NOMO-1 treated with dmso at 0.1 percent for 144 hours (cell line): Measurements from ENCODE around the gene HSD11B1L.

Experiments
- DNase-seq: peaks from one replicate; lab custom pipeline; 2025; ENCODE audit not compliant: unreplicated experiment; lab: John Stamatoyannopoulos, UW

HSD11B1L gene

GRCh38 chr19:5666921-5667610 lies 13.8 kb upstream of the HSD11B1L start:
- no peak for DNase-seq

GRCh38 chr19:5667751-5668271 lies 13.0 kb upstream of the HSD11B1L start:
- DNase-seq = no peak

GRCh38 chr19:5669212-5669611 lies 11.6 kb upstream of the HSD11B1L start:
- DNase-seq = no peak

- DNase-seq = no peak
Measured at GRCh38 chr19:5671600-5671999, 9.2 kb upstream of the HSD11B1L start.

GRCh38 chr19:5672708-5673459 lies 7.9 kb upstream of the HSD11B1L start:
- DNase-seq = no peak

- no peak for DNase-seq
Measured at GRCh38 chr19:5673752-5674151, 7.1 kb upstream of the HSD11B1L start.

- DNase-seq = no peak
Measured at GRCh38 chr19:5674714-5675113, 6.1 kb upstream of the HSD11B1L start.

- DNase-seq = no peak
Measured at GRCh38 chr19:5676105-5676771, 4.6 kb upstream of the HSD11B1L start.

GRCh38 chr19:5676772-5677105 lies 4.1 kb upstream of the HSD11B1L start:
- DNase-seq = no peak

GRCh38 chr19:5677136-5677535 lies 3.7 kb upstream of the HSD11B1L start:
- no peak for DNase-seq

GRCh38 chr19:5677580-5677979 lies 3.2 kb upstream of the HSD11B1L start:
- no peak for DNase-seq

- DNase-seq = no peak
Measured at GRCh38 chr19:5678071-5678718, 2.6 kb upstream of the HSD11B1L start.

- no peak for DNase-seq
Measured at GRCh38 chr19:5679289-5680083, 1.3 kb upstream of the HSD11B1L start.

GRCh38 chr19:5680084-5680436 lies 767 bp upstream of the HSD11B1L start:
- no peak for DNase-seq

- DNase-seq = no peak
Measured at GRCh38 chr19:5681391-5682106, 722 bp downstream of the HSD11B1L start.

GRCh38 chr19:5682107-5682482 lies 1.3 kb downstream of the HSD11B1L start:
- no peak for DNase-seq

- DNase-seq = no peak
Measured at GRCh38 chr19:5683177-5683886, 2.5 kb downstream of the HSD11B1L start.

- DNase-seq = no peak
Measured at GRCh38 chr19:5684694-5685430, 4.0 kb downstream of the HSD11B1L start.

- no peak for DNase-seq
Measured at GRCh38 chr19:5686326-5686646, 5.5 kb downstream of the HSD11B1L start.
